ENCODE results near the gene BCAS3.

The BCAS3 gene

GRCh38 chr17:60740584-60740983 is 62.9 kb downstream of the BCAS3 start:
- no peaks in the 10 kb centered on the region for H3K9me3 ChIP-seq (ENCODE audit: control insufficient read depth, low read length)
- no peak overlapping the region for H3K27ac ChIP-seq (ENCODE audit: insufficient read depth, low read depth, low read length, poor library complexity, severe bottlenecking)
- H3K4me3 ChIP-seq (ENCODE audit: insufficient read depth, low read depth, low read length), result no peak overlapping the region
- H3K4me1 ChIP-seq (ENCODE audit: control insufficient read depth, insufficient read depth, low read length), result peaks cover 9% of the 10 kb centered on the region
- WGBS, 2 experiments, result 95 to 96% methylated on average over 4 of the region's 4 CpGs
- no peaks in the 10 kb centered on the region for H3K27me3 ChIP-seq (ENCODE audit: control insufficient read depth, insufficient read depth, low read length, poor library complexity, severe bottlenecking)
- H3K36me3 ChIP-seq (ENCODE audit: control insufficient read depth, insufficient read depth, low read length), result no peaks in the 10 kb centered on the region

DNA sequence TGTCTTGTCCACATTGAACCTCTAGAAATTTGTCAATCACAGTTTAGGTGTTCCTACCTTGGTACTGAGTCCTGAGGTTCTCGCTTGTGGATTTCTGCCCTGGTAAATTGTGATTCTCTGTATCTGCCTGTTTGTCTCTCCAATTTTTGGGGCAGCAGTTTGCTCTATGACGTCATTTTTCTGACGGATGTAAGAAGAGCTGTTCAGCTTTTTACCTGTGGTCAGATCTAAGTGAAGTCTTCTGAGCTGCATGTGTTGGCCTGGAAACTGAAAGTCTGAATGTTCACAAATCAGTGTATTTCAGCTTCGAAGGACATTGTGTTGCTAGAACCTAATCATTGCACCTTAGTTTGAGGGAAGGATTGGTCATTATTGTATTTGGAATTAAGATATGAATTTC is 63.4 kb downstream of the BCAS3 start:
- Histone ChIP-seq H3K27me3 (ENCODE audit: control insufficient read depth, insufficient read depth, low read length, poor library complexity, severe bottlenecking) (no peaks in the 10 kb centered on the region), H3K27ac (ENCODE audit: insufficient read depth, low read depth, low read length, poor library complexity, severe bottlenecking) (no peak overlapping the region), H3K9me3 (ENCODE audit: control insufficient read depth, low read length) (no peaks in the 10 kb centered on the region), H3K4me1 (ENCODE audit: control insufficient read depth, insufficient read depth, low read length) (peaks cover 9% of the 10 kb centered on the region), H3K36me3 (ENCODE audit: control insufficient read depth, insufficient read depth, low read length) (no peaks in the 10 kb centered on the region), H3K4me3 (ENCODE audit: insufficient read depth, low read depth, low read length) (no peak overlapping the region)
- 91 to 94% methylated on average over 4 of the region's 4 CpGs for WGBS, 2 experiments

DNA sequence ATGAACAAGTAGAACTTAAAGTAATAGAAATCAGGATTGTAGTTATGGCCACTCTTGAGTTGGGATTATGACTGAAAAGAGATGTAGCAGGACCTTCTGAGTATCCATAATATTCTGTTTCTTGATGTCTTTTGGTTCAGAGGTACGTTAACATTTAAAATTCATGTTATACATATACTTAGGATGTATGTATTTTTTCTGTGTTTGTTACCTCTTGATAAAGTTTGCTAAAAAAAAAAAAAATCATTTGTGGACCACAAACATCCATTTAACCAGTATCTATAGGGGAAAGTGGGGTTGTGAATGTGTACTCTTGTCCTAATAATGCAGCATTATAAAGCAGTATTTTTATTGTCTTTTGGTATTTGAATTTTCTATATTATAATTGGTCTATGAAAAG is 65.6 kb downstream of the BCAS3 start:
- Histone ChIP-seq H3K27me3 (ENCODE audit: control insufficient read depth, insufficient read depth, low read length, poor library complexity, severe bottlenecking) (no peaks in the 10 kb centered on the region), H3K4me3 (ENCODE audit: insufficient read depth, low read depth, low read length) (no peak overlapping the region), H3K36me3 (ENCODE audit: control insufficient read depth, insufficient read depth, low read length) (no peaks in the 10 kb centered on the region), H3K9me3 (ENCODE audit: control insufficient read depth, low read length) (no peaks in the 10 kb centered on the region), H3K27ac (ENCODE audit: insufficient read depth, low read depth, low read length, poor library complexity, severe bottlenecking) (no peak overlapping the region), H3K4me1 (ENCODE audit: control insufficient read depth, insufficient read depth, low read length) (peaks cover 16% of the 10 kb centered on the region)
- WGBS, 2 experiments, result 86% methylated on average over 1 of the region's 1 CpG; no CpG with 5 or more reads in 1 of the 2 experiments

DNA sequence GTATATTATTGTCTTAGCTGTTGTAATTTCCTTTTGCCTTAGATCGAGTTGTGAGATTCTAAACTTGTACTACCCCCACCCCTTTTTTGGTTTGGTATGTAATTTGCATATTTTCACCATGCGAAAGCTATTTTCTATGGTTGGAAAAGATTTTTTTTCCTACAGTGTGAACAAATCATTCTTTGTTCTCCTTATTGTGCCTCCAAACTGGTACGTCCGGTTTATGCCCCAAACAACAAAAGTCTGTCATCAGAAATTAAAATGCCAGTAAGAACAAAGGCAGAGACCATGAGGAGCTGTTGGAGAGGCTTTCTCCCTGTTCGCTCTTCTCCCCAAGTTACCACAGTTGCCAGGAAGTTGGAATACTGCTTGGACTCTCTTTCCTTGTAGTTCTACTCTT is 66.1 kb downstream of the BCAS3 start:
- WGBS, 2 experiments, result 40 to 48% methylated on average over 4 to 5 of the region's 5 CpGs
- no peaks in the 10 kb centered on the region for H3K9me3 ChIP-seq (ENCODE audit: control insufficient read depth, low read length)
- peak overlapping the region; percentile 72 for H3K27ac ChIP-seq (ENCODE audit: insufficient read depth, low read depth, low read length, poor library complexity, severe bottlenecking)
- H3K4me1 ChIP-seq (ENCODE audit: control insufficient read depth, insufficient read depth, low read length), result peaks cover 16% of the 10 kb centered on the region
- no peak overlapping the region for H3K4me3 ChIP-seq (ENCODE audit: insufficient read depth, low read depth, low read length)
- H3K27me3 ChIP-seq (ENCODE audit: control insufficient read depth, insufficient read depth, low read length, poor library complexity, severe bottlenecking), result no peaks in the 10 kb centered on the region
- no peaks in the 10 kb centered on the region for H3K36me3 ChIP-seq (ENCODE audit: control insufficient read depth, insufficient read depth, low read length)

DNA sequence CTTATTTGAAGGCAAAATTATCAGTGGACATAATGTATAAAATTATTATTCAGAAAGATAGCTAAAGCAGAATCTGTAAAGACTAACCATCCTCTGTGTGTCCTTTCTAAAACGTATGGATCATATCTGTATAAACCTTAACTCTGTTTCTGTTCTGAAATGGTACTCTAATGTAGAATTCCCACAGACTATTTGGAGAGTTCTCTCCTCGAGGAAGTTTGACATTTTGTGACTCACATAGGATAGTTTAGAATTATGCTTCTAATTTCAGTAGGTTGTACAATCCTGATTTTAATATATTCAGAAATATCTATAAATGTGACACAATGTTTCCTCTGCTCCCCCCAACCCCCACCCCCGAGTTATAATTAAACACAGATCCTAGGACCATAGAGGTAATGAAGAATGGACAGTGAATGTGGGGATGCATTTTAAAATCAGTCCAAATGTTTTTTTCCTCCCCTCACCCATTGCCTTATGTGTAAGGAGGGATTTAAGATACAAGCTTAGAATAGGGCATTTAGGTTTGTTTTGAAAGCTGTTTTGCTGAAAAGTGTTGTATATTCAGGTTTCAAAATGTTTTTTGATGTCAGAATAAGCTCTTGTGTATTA is 66.8 kb downstream of the BCAS3 start:
- Histone ChIP-seq H3K27ac (ENCODE audit: insufficient read depth, low read depth, low read length, poor library complexity, severe bottlenecking) (peak overlapping the region; percentile 72), H3K27me3 (ENCODE audit: control insufficient read depth, insufficient read depth, low read length, poor library complexity, severe bottlenecking) (no peaks in the 10 kb centered on the region), H3K4me1 (ENCODE audit: control insufficient read depth, insufficient read depth, low read length) (peaks cover 16% of the 10 kb centered on the region), H3K4me3 (ENCODE audit: insufficient read depth, low read depth, low read length) (no peak overlapping the region), H3K36me3 (ENCODE audit: control insufficient read depth, insufficient read depth, low read length) (no peaks in the 10 kb centered on the region), H3K9me3 (ENCODE audit: control insufficient read depth, low read length) (no peaks in the 10 kb centered on the region)
- WGBS, 2 experiments, result 67 to 69% methylated on average over 1 to 2 of the region's 3 CpGs

- no peaks in the 10 kb centered on the region for H3K36me3 ChIP-seq (ENCODE audit: control insufficient read depth, insufficient read depth, low read length)
- H3K4me1 ChIP-seq (ENCODE audit: control insufficient read depth, insufficient read depth, low read length), result peaks cover 16% of the 10 kb centered on the region
- H3K27ac ChIP-seq (ENCODE audit: insufficient read depth, low read depth, low read length, poor library complexity, severe bottlenecking), result no peak overlapping the region
- H3K4me3 ChIP-seq (ENCODE audit: insufficient read depth, low read depth, low read length), result no peak overlapping the region
- no peaks in the 10 kb centered on the region for H3K9me3 ChIP-seq (ENCODE audit: control insufficient read depth, low read length)
- WGBS, 2 experiments, result 67 to 73% methylated on average over 1 of the region's 2 CpGs
- no peaks in the 10 kb centered on the region for H3K27me3 ChIP-seq (ENCODE audit: control insufficient read depth, insufficient read depth, low read length, poor library complexity, severe bottlenecking)
Measured at GRCh38 chr17:60745544-60745943, 67.9 kb downstream of the BCAS3 start.

- no peaks in the 10 kb centered on the region for H3K9me3 ChIP-seq (ENCODE audit: control insufficient read depth, low read length)
- peaks cover 16% of the 10 kb centered on the region for H3K4me1 ChIP-seq (ENCODE audit: control insufficient read depth, insufficient read depth, low read length)
- no peaks in the 10 kb centered on the region for H3K27me3 ChIP-seq (ENCODE audit: control insufficient read depth, insufficient read depth, low read length, poor library complexity, severe bottlenecking)
- no peak overlapping the region for H3K4me3 ChIP-seq (ENCODE audit: insufficient read depth, low read depth, low read length)
- H3K36me3 ChIP-seq (ENCODE audit: control insufficient read depth, insufficient read depth, low read length), result no peaks in the 10 kb centered on the region
- WGBS, 2 experiments, result 22 to 29% methylated on average over 5 of the region's 5 CpGs
- H3K27ac ChIP-seq (ENCODE audit: insufficient read depth, low read depth, low read length, poor library complexity, severe bottlenecking), result peak overlapping the region; percentile 76
Measured at GRCh38 chr17:60747069-60747808, 69.6 kb downstream of the BCAS3 start.

DNA sequence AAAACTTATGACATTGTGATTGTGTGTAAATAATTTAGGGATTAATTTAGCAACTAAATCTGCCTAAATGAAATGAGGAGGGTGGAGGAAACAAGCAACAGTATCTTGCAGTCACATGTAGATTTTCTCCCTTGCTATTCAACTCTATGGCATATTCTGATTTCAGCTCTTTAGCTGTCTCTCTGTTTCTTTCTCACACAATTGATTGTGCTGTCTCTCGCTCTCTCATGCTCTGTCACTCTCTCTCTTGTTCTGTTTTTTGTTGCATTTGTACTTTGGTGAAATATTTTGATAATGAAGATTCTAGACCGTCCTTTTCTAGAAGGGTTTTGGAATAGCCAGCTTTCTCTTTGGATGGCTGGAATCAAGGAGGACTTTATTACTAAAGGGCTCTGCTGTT is 70.6 kb downstream of the BCAS3 start:
- Histone ChIP-seq H3K27me3 (ENCODE audit: control insufficient read depth, insufficient read depth, low read length, poor library complexity, severe bottlenecking) (no peaks in the 10 kb centered on the region), H3K4me1 (ENCODE audit: control insufficient read depth, insufficient read depth, low read length) (peaks cover 16% of the 10 kb centered on the region), H3K36me3 (ENCODE audit: control insufficient read depth, insufficient read depth, low read length) (no peaks in the 10 kb centered on the region), H3K4me3 (ENCODE audit: insufficient read depth, low read depth, low read length) (no peak overlapping the region), H3K9me3 (ENCODE audit: control insufficient read depth, low read length) (no peaks in the 10 kb centered on the region), H3K27ac (ENCODE audit: insufficient read depth, low read depth, low read length, poor library complexity, severe bottlenecking) (no peak overlapping the region)
- WGBS, 2 experiments, result 49 to 59% methylated on average over 2 of the region's 2 CpGs

GRCh38 chr17:60749050-60749449 is 71.4 kb downstream of the BCAS3 start:
- H3K27me3 ChIP-seq (ENCODE audit: control insufficient read depth, insufficient read depth, low read length, poor library complexity, severe bottlenecking), result no peaks in the 10 kb centered on the region
- peaks cover 13% of the 10 kb centered on the region for H3K4me1 ChIP-seq (ENCODE audit: control insufficient read depth, insufficient read depth, low read length)
- no peaks in the 10 kb centered on the region for H3K9me3 ChIP-seq (ENCODE audit: control insufficient read depth, low read length)
- WGBS, 2 experiments, result 91 to 93% methylated on average over 3 to 4 of the region's 4 CpGs
- H3K4me3 ChIP-seq (ENCODE audit: insufficient read depth, low read depth, low read length), result no peak overlapping the region
- H3K36me3 ChIP-seq (ENCODE audit: control insufficient read depth, insufficient read depth, low read length), result no peaks in the 10 kb centered on the region
- H3K27ac ChIP-seq (ENCODE audit: insufficient read depth, low read depth, low read length, poor library complexity, severe bottlenecking), result peak overlapping the region; percentile 13

DNA sequence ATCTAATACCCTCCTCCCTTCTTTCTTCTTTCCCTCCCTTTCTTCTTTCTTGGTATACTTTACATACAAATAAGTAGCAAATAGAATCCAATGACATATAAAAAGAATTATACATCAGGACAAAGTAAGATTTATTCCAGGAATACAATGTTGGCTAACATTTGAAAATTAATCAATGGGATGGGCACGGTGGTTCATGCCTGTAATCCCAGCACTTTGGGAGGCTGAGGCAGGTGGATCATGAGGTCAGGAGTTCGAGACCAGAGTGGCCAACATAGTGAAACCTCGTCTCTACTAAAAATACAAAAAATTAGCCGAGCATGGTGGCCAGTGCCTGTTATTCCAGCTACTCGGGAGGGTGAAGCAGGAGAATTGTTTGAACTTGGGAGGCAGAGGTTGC is 72.1 kb downstream of the BCAS3 start:
- Histone ChIP-seq H3K27ac (ENCODE audit: insufficient read depth, low read depth, low read length, poor library complexity, severe bottlenecking) (no peak overlapping the region), H3K36me3 (ENCODE audit: control insufficient read depth, insufficient read depth, low read length) (no peaks in the 10 kb centered on the region), H3K27me3 (ENCODE audit: control insufficient read depth, insufficient read depth, low read length, poor library complexity, severe bottlenecking) (no peaks in the 10 kb centered on the region), H3K4me1 (ENCODE audit: control insufficient read depth, insufficient read depth, low read length) (peaks cover 8% of the 10 kb centered on the region), H3K9me3 (ENCODE audit: control insufficient read depth, low read length) (no peaks in the 10 kb centered on the region), H3K4me3 (ENCODE audit: insufficient read depth, low read depth, low read length) (no peak overlapping the region)
- WGBS, 2 experiments, result 94 to 96% methylated on average over 5 of the region's 5 CpGs
